GM21737 (cell line): Measurements from ENCODE around the gene TMEM33.

Source experiments
- ATAC-seq: cut with Tn5 transposase; IDR thresholded peaks from one replicate; pipeline ENCODE4 v1.9.1; 2021; ENCODE audit warnings: mild to moderate bottlenecking, moderate library complexity; ENCODE audit not compliant: unreplicated experiment

The TMEM33 gene

DNA sequence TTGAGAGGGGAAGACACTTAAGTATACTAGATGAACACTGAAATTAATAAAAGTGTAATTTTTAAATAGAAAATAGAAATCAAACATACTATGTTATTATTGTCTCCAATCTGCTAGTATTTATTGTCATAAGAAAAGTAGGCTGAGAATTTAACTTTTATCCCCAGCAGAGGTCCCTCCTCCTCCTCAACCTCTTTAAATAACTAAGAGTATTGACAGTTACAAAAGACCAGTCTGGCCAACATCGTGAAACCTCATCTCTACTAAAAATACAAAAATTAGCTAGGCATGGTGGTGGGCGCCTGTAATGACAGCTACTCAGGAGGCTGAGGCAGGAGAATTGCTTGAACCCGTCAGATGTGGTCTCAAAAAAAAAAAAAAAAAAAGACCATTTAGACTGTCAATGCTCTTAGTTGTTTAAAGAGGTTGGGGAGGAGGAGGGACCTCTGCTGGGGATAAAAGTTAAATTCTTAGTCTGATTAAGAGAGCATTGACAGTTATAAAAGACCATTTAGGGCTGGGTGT is 59.3 kb downstream of the TMEM33 start:
- no peak for ATAC-seq

DNA sequence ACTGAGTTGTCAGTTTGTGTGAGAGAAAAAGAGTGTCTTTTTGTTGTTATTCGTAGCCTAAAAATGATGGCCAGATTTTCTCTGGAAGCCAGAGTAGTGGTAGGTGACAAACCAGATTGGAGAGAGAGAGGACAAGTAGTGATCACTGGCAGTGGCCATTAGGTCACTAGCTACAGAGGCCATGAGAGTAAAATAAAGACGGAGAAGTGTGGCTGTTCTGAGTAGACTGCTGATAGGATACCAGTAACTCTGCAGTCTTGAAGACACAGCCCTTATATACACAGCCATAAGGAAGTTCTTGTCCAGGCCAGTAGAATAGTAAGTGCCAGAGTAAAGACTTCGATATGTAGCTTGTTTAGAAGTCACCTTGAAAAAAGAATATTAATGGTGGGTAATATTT is 62.8 kb downstream of the TMEM33 start:
- no peak for ATAC-seq

DNA sequence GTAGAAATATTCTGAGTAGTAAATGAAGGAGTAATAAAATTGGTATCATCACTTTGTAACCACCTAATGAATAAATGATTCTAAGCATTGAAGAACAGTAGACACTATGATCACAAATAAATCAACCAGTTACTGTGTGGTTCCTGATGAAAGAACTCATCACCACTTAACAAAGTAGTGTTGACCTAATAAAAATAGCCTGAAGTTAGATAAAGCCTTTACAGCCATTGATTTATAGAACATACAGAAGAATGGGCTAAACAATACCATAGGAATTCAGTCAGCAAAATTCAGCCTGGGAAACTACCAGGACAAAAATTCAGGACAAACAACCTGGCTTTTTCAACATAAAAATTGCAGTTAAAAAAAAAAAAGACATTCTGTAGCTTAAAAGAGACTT is 64.1 kb downstream of the TMEM33 start:
- ATAC-seq, result no peak

DNA sequence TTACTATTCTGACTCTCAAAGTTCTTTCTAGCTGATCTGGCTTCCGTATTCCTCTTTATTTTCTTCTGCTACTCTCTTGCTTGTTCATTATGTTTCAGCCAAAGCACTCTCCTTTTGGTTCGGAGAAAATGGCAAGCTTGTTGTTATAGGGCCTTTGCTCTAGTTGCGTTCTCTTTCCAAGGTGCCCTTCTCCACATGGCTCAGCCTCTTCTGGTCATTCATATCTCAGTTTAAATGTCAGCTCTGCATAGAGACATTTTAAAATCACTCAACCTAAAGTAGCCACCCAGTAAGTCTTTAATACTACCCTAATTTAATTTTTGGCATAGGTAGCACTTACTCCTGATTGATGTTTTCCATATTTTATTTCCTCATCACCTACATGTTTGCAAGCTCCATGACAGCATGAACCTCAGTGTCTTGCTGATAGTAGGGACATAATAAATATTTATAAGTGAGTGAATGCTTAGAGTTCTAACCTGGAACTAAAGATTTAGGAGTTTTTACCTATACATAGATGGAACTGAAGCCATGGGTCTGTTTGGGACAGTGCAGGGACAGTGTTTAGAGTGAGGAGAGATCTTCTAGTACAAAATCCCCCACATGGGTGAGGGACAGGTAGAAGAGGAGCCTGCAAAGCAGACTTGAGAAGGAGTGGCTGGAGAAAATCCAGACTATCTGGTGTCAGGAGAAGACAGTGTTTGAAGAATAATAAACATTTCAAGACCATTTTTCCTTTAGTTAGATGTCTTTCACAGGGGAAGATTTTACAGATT is 73.0 kb downstream of the TMEM33 start:
- ATAC-seq, result no peak
